Glomerular visceral epithelial cell (primary cell): Measurements from ENCODE around the gene PKP4.

ENCODE experiments used
- DNase-seq: peaks from one replicate; pipeline ENCODE4 v3.0.0-alpha.2; 2016; ENCODE audit errors: extremely low spot score

PKP4 gene

GRCh38 chr2:158647436-158648231 lies 190.9 kb downstream of the PKP4 start:
- no peak for DNase-seq

GRCh38 chr2:158649846-158650245 lies 193.1 kb downstream of the PKP4 start:
- no peak for DNase-seq

GRCh38 chr2:158650646-158651357 lies 194.1 kb downstream of the PKP4 start:
- no peak for DNase-seq

- DNase-seq = no peak
Observed at GRCh38 chr2:158651358-158652057, 194.8 kb downstream of the PKP4 start.

GRCh38 chr2:158655628-158656027 lies 198.9 kb downstream of the PKP4 start:
- no peak for DNase-seq

- DNase-seq = no peak
Observed at GRCh38 chr2:158656492-158657229, 199.9 kb downstream of the PKP4 start.

GRCh38 chr2:158658396-158658795 lies 201.6 kb downstream of the PKP4 start:
- DNase-seq = no peak

- DNase-seq = no peak
Observed at GRCh38 chr2:158659483-158659882, 202.7 kb downstream of the PKP4 start.

- no peak for DNase-seq
Observed at GRCh38 chr2:158661231-158661630, 204.5 kb downstream of the PKP4 start.

- no peak for DNase-seq
Observed at GRCh38 chr2:158662421-158662820, 205.7 kb downstream of the PKP4 start.

GRCh38 chr2:158663796-158664195 lies 207.0 kb downstream of the PKP4 start:
- DNase-seq = no peak

- DNase-seq = no peak
Observed at GRCh38 chr2:158664987-158665386, 208.2 kb downstream of the PKP4 start.

- DNase-seq = no peak
Observed at GRCh38 chr2:158665536-158666302, 209.0 kb downstream of the PKP4 start.

- DNase-seq = no peak
Observed at GRCh38 chr2:158666969-158667368, 210.2 kb downstream of the PKP4 start.

GRCh38 chr2:158667586-158667985 lies 210.8 kb downstream of the PKP4 start:
- DNase-seq = peak; percentile 35

- DNase-seq = no peak
Observed at GRCh38 chr2:158668001-158668765, 211.4 kb downstream of the PKP4 start.

GRCh38 chr2:158670292-158670691 lies 213.5 kb downstream of the PKP4 start:
- no peak for DNase-seq

GRCh38 chr2:158671360-158672245 lies 214.9 kb downstream of the PKP4 start:
- DNase-seq = no peak

GRCh38 chr2:158676295-158676694 lies 219.5 kb downstream of the PKP4 start:
- DNase-seq = no peak
